Measurements from ENCODE around the gene IFT74.

Gene IFT74

GRCh38 chr9:26974927-26975326 is 18.7 kb downstream of the IFT74 start:
- no peak for DNase-seq (ENCODE audit: low read depth in 2 of 2)

GRCh38 chr9:26975728-26976707 is 19.8 kb downstream of the IFT74 start:
- DNase-seq (ENCODE audit: low read depth in 2 of 2): no peak

GRCh38 chr9:26983340-26983739 is 27.1 kb downstream of the IFT74 start:
- no peak for DNase-seq (ENCODE audit: low read depth in 2 of 2)

- DNase-seq (ENCODE audit: low read depth in 2 of 2): no peak
Measured at GRCh38 chr9:26995810-26996209, 39.6 kb downstream of the IFT74 start.

- DNase-seq (ENCODE audit: low read depth in 2 of 2): no peak
Measured at GRCh38 chr9:27003426-27004077, 47.3 kb downstream of the IFT74 start.

GRCh38 chr9:27005491-27005890 is 49.3 kb downstream of the IFT74 start, which contains the start of gene LRRC19:
LRRC19 (minus strand) TSS chr9:27005672; CDS start chr9:26999694, 5,978 bp downstream.
- no peak for DNase-seq (ENCODE audit: low read depth in 2 of 2)

GRCh38 chr9:27019589-27019988 is 63.4 kb downstream of the IFT74 start:
- no peak for DNase-seq (ENCODE audit: low read depth in 2 of 2)

- no peak for DNase-seq (ENCODE audit: low read depth in 2 of 2)
Measured at GRCh38 chr9:27022920-27023319, 66.7 kb downstream of the IFT74 start.

GRCh38 chr9:27029186-27029585 is 73.0 kb downstream of the IFT74 start:
- DNase-seq (ENCODE audit: low read depth in 2 of 2): no peak

- DNase-seq (ENCODE audit: low read depth in 2 of 2): peak; percentile 9 to 41
Measured at GRCh38 chr9:27033815-27034403, 77.7 kb downstream of the IFT74 start.

GRCh38 chr9:27037499-27037898 is 81.3 kb downstream of the IFT74 start:
- DNase-seq (ENCODE audit: low read depth in 2 of 2): no peak

- no peak for DNase-seq (ENCODE audit: low read depth in 2 of 2)
Measured at GRCh38 chr9:27041746-27042145, 85.5 kb downstream of the IFT74 start.

- DNase-seq (ENCODE audit: low read depth in 2 of 2): no peak
Measured at GRCh38 chr9:27042476-27042875, 86.3 kb downstream of the IFT74 start.

GRCh38 chr9:27043176-27043575 is 87.0 kb downstream of the IFT74 start:
- DNase-seq (ENCODE audit: low read depth in 2 of 2): no peak

- DNase-seq (ENCODE audit: low read depth in 2 of 2): no peak
Measured at GRCh38 chr9:27047136-27047535, 90.9 kb downstream of the IFT74 start.

GRCh38 chr9:27053369-27054022 is 97.3 kb downstream of the IFT74 start:
- DNase-seq (ENCODE audit: low read depth in 2 of 2): no peak

GRCh38 chr9:27054125-27054524 is 97.9 kb downstream of the IFT74 start:
- DNase-seq (ENCODE audit: low read depth in 2 of 2): no peak

- no peak for DNase-seq (ENCODE audit: low read depth in 2 of 2)
Measured at GRCh38 chr9:27054841-27055240, 98.6 kb downstream of the IFT74 start.

- no peak for DNase-seq (ENCODE audit: low read depth in 2 of 2)
Measured at GRCh38 chr9:27059412-27059811, 103.2 kb downstream of the IFT74 start.

- DNase-seq (ENCODE audit: low read depth in 2 of 2): no peak
Measured at GRCh38 chr9:27059907-27060306, 103.7 kb downstream of the IFT74 start.

- DNase-seq (ENCODE audit: low read depth in 2 of 2): no peak
Measured at GRCh38 chr9:27065288-27065687, 109.1 kb downstream of the IFT74 start.
